MM.1S (cell line): ENCODE measurements around the gene MYOCOS.

Source experiments
- CTCF ChIP-seq: fragments of 300-600 bp; sonication (generic); IDR thresholded peaks from 2 replicates; pipeline ENCODE4 v1.5.1; 2016; ENCODE audit warnings: antibody characterized with exemption, low read length, mixed read lengths
- EZH2 ChIP-seq: fragments of 300-600 bp; sonication (generic); optimal IDR thresholded peaks from 2 replicates; pipeline ENCODE3; 2017; ENCODE audit warnings: low read depth, mild to moderate bottlenecking, antibody characterized with exemption, low read length, mixed read lengths
- EZH2phosphoT487 ChIP-seq: fragments of 300-600 bp; sonication (generic); IDR thresholded peaks from 2 replicates; pipeline ENCODE4 v1.6.1; 2018; ENCODE audit warnings: antibody characterized with exemption, low read length

GRCh38 chr1:171646249-171646560 lies 24.2 kb downstream of the MYOCOS start:
- TF ChIP-seq CTCF (no peak), EZH2 (no peak), EZH2phosphoT487 (no peak)
